CD14-positive monocyte (primary cell): ENCODE measurements around the gene PACSIN1. TPM values are rescaled to one million over a fixed set of nuclear protein-coding genes. Genes with fewer than 3 reads are reported as not detected.

Experiments
- DNase-seq, 3 donors: peaks; one replicate each; pipeline ENCODE4 v3.0.0-alpha.2; 2011 to 2022
- H2AFZ ChIP-seq: 2 replicates; pipeline ENCODE4 v1.6.0; 2012; ENCODE audit warnings: mild to moderate bottlenecking, low read depth, low read length, inconsistent platforms; ENCODE audit not compliant: insufficient read depth, poor library complexity, severe bottlenecking
- H3K27ac ChIP-seq, 2 donors: 1 replicate in 1 of 2; 2 replicates in 1 of 2; pipeline ENCODE4 v1.5.1; 2012 to 2013; ENCODE audit warnings: low read length in 2 of 2, control low read depth in 1 of 2, inconsistent platforms in 1 of 2, low read depth in 1 of 2, mild to moderate bottlenecking in 1 of 2
- H3K27me3 ChIP-seq, 2 donors: one replicate each; pipeline versions ENCODE4 v1.6.0 to v1.6.1; 2011 to 2013; ENCODE audit warnings: low read length in 2 of 2; ENCODE audit not compliant: control insufficient read depth in 2 of 2, insufficient read depth in 2 of 2
- H3K36me3 ChIP-seq, 2 donors: replicated peaks in 1 of 2; 1 replicate in 1 of 2; 2 replicates in 1 of 2; pipeline versions ENCODE4 v1.5.1 to v1.6.1; 2012 to 2013; ENCODE audit warnings: low read length in 2 of 2, control low read depth in 1 of 2, inconsistent platforms in 1 of 2, mild to moderate bottlenecking in 1 of 2; ENCODE audit not compliant: insufficient read depth in 2 of 2, control insufficient read depth in 1 of 2
- H3K4me1 ChIP-seq, 2 donors: 1 replicate in 1 of 2; 2 replicates in 1 of 2; pipeline versions ENCODE4 v1.5.1 to v1.6.1; 2012 to 2013; ENCODE audit warnings: low read length in 2 of 2, control low read depth in 1 of 2, inconsistent platforms in 1 of 2, mild to moderate bottlenecking in 1 of 2, moderate library complexity in 1 of 2; ENCODE audit not compliant: insufficient read depth in 2 of 2, control insufficient read depth in 1 of 2
- H3K4me2 ChIP-seq: replicated peaks from 2 replicates; pipeline ENCODE3; 2012; ENCODE audit warnings: low read length, moderate library complexity, mild to moderate bottlenecking; ENCODE audit not compliant: poor library complexity, severe bottlenecking; ENCODE audit errors: extremely low read depth
- H3K4me3 ChIP-seq, 3 experiments: fragments of 200-600 bp in 1 of 3; sonication (generic) in 1 of 3; replicated peaks in 1 of 3; 1 replicate in 2 of 3; 2 replicates in 1 of 3; pipeline ENCODE4 v1.5.1; 2011 to 2013; ENCODE audit warnings: low read length in 3 of 3, mild to moderate bottlenecking in 3 of 3, control low read depth in 2 of 3, low read depth in 2 of 3, inconsistent platforms in 1 of 3, moderate library complexity in 1 of 3
- H3K79me2 ChIP-seq: 2 replicates; pipeline ENCODE4 v1.6.0; 2012; ENCODE audit warnings: mild to moderate bottlenecking, control low read depth, inconsistent platforms, low read length, moderate library complexity; ENCODE audit not compliant: insufficient read depth
- H3K9ac ChIP-seq: 2 replicates; pipeline ENCODE4 v1.6.0; 2017; ENCODE audit warnings: low read length, mild to moderate bottlenecking; ENCODE audit not compliant: insufficient read depth, poor library complexity, severe bottlenecking
- H3K9me3 ChIP-seq, 2 donors: replicated peaks in 1 of 2; 1 replicate in 1 of 2; 2 replicates in 1 of 2; pipeline versions ENCODE4 v1.5.1 to v1.6.1; 2012 to 2013; ENCODE audit warnings: low read length in 2 of 2, control low read depth in 1 of 2; ENCODE audit not compliant: control insufficient read depth in 1 of 2, insufficient read depth in 1 of 2
- H4K20me1 ChIP-seq: 2 replicates; pipeline ENCODE4 v1.6.0; 2012; ENCODE audit warnings: mild to moderate bottlenecking, low read length, control low read depth, moderate library complexity; ENCODE audit not compliant: insufficient read depth
- H3K27ac Mint-ChIP-seq, 7 donors: one replicate each; pipeline ENCODE4 v1.8.0; 2020; ENCODE audit warnings: mild to moderate bottlenecking in 7 of 7, mixed read lengths in 7 of 7, moderate library complexity in 6 of 7, inconsistent platforms in 2 of 7
- H3K27me3 Mint-ChIP-seq, 3 donors: one replicate each; pipeline ENCODE4 v1.8.0; 2021 to 2022; ENCODE audit warnings: low read depth in 3 of 3, mild to moderate bottlenecking in 3 of 3, mixed read lengths in 3 of 3, moderate library complexity in 3 of 3, inconsistent platforms in 1 of 3
- H3K36me3 Mint-ChIP-seq, 2 donors: one replicate each; pipeline ENCODE4 v1.8.0; 2020; ENCODE audit warnings: mixed read lengths in 2 of 2, inconsistent platforms in 1 of 2, mild to moderate bottlenecking in 1 of 2
- H3K4me1 Mint-ChIP-seq: one replicate; pipeline ENCODE4 v1.8.0; 2020; ENCODE audit warnings: mild to moderate bottlenecking, mixed read lengths
- H3K4me3 Mint-ChIP-seq, 2 donors: one replicate each; pipeline ENCODE4 v1.8.0; 2020; ENCODE audit warnings: mild to moderate bottlenecking in 2 of 2, mixed read lengths in 2 of 2, moderate library complexity in 1 of 2
- H3K9me3 Mint-ChIP-seq, 7 donors: one replicate each; pipeline ENCODE4 v1.8.0; 2020 to 2022; ENCODE audit warnings: mixed read lengths in 7 of 7, mild to moderate bottlenecking in 6 of 7, moderate library complexity in 6 of 7, inconsistent platforms in 2 of 7
- WGBS: methylation state at CpG from one replicate; pipeline ENCODE4 v1.1.5; 2013; ENCODE audit warnings: missing lambda C conversion rate; ENCODE audit not compliant: insufficient coverage; 5-methylcytosine and 5-hydroxymethylcytosine counted together
- intact Hi-C, 2 donors: fragments of 100-400 bp; cut with micrococcal nuclease; formaldehyde crosslinking; loops; one replicate each; pipeline versions ENCODE4 v1.15.0 to v1.15.1; 2023
- polyA plus RNA-seq, 3 donors: library from polyadenylated mRNA; depleted of rRNA in 1 of 3; unstranded in 2 of 3; stranded (reverse) in 1 of 3; fragments of 300-500 nt in 2 of 3; fragments of >200 nt in 1 of 3; fragmentation: Illumina TruSeq in 2 of 3; gene quantifications; 1 replicate in 2 of 3; 2 replicates in 1 of 3; pipeline ENCODE4 v1.2.3, GENCODE V29; 2012 to 2021
- TF ChIP-seq, protein P1 (sequence below): fragments of 200-600 bp; IDR thresholded peaks from one replicate; pipeline ENCODE4 v1.8.0; 2022; ENCODE audit warnings: antibody characterized with exemption, mild to moderate bottlenecking

The PACSIN1 gene
- polyA plus RNA-seq, 3 donors: not detected

DNA sequence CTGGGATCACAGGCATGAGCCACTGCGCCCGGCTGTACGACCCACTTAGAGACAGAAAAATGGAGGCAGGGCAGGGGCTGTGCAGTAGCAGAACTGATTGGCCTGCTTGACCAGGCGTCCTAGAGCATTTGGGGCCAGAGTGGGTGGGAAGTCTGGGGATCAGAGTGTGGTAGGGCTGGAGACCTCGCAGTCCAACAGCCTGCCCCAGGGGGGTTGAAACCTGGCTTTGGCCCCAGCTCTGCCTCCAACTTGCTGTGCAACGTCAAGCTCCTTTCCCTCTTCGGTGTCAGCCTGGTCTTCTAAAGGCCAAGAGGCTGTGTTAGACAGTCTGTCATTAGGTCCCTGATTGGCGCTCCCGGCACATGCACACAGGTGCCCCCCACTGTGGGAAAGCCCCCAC, 105.5 kb downstream of the PACSIN1 start:
- Histone ChIP-seq H3K27me3 (no peaks in the 10 kb centered on the region), H3K4me3 (no peak overlapping the region), H3K9me3 (no peaks in the 10 kb centered on the region), H3K4me2 (no peak overlapping the region), H3K27ac (no peak overlapping the region), H3K4me1 (no peaks in the 10 kb centered on the region), H3K9ac (no peak overlapping the region), H3K36me3 (no peaks in the 10 kb centered on the region), H3K79me2 (no peaks in the 10 kb centered on the region), H4K20me1 (no peaks in the 10 kb centered on the region), H2AFZ (no peak overlapping the region)
- intact Hi-C loops: no loop called here
- DNase-seq: no peak
- WGBS: 94% methylated on average over 9 of the region's 9 CpGs
- Mint-ChIP-seq H3K27me3 (peaks cover 4 to 10% (median 8%) of the 10 kb centered on the region in 3 donors), H3K4me1 (peaks cover 4% of the 10 kb centered on the region), H3K36me3 (no peaks in the 10 kb centered on the region), H3K27ac (peak overlapping the region in 1 of 7 donors; percentile 26), H3K9me3 (no peaks in the 10 kb centered on the region), H3K4me3 (no peak overlapping the region)
- TF ChIP-seq, protein P1, sequence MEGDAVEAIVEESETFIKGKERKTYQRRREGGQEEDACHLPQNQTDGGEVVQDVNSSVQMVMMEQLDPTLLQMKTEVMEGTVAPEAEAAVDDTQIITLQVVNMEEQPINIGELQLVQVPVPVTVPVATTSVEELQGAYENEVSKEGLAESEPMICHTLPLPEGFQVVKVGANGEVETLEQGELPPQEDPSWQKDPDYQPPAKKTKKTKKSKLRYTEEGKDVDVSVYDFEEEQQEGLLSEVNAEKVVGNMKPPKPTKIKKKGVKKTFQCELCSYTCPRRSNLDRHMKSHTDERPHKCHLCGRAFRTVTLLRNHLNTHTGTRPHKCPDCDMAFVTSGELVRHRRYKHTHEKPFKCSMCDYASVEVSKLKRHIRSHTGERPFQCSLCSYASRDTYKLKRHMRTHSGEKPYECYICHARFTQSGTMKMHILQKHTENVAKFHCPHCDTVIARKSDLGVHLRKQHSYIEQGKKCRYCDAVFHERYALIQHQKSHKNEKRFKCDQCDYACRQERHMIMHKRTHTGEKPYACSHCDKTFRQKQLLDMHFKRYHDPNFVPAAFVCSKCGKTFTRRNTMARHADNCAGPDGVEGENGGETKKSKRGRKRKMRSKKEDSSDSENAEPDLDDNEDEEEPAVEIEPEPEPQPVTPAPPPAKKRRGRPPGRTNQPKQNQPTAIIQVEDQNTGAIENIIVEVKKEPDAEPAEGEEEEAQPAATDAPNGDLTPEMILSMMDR: no peak

DNA sequence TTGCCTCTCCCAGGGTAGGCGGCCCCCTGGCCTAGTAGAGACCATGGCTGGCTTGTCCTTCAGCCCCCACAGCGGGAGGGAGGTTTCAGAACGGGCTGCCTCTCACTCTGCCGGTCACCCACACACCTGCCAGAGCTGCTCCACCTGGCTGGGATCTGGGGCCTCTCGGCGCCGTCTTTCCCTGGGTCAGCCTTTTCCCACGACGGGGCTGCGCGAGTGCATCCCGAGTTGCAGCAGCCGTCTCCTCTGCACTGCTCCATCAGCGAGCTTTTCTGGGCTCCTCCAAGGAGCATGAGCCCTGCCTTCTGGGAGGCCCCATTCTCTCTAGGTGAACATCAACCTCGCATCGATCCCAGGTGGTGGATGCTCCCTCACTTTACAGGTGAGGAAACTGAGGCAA, 106.1 kb downstream of the PACSIN1 start:
- Mint-ChIP-seq H3K9me3 (no peaks in the 10 kb centered on the region), H3K27me3 (peaks cover 4 to 10% (median 8%) of the 10 kb centered on the region in 3 donors), H3K36me3 (no peaks in the 10 kb centered on the region), H3K27ac (no peak overlapping the region), H3K4me3 (no peak overlapping the region), H3K4me1 (peaks cover 8% of the 10 kb centered on the region)
- no peaks in the 10 kb centered on the region for H3K27me3 ChIP-seq
- no peak overlapping the region for H3K27ac ChIP-seq
- no peak for DNase-seq
- H2AFZ ChIP-seq: no peak overlapping the region
- TF ChIP-seq, protein P1: no peak
- H3K79me2 ChIP-seq: no peaks in the 10 kb centered on the region
- 96% methylated on average over 11 of the region's 16 CpGs for whole genome bisulfite sequencing
- intact Hi-C loops: no loop called here
- H3K9ac ChIP-seq: no peak overlapping the region
- no peak overlapping the region for H3K4me2 ChIP-seq
- no peaks in the 10 kb centered on the region for H3K4me1 ChIP-seq
- no peak overlapping the region for H3K4me3 ChIP-seq
- H3K36me3 ChIP-seq: no peaks in the 10 kb centered on the region
- no peaks in the 10 kb centered on the region for H3K9me3 ChIP-seq
- H4K20me1 ChIP-seq: no peaks in the 10 kb centered on the region
